ENCODE data around the gene SHANK1. TPM values are rescaled to one million over a fixed set of nuclear protein-coding genes. Genes with fewer than 3 reads are reported as not detected.

SHANK1 gene
- total RNA-seq, 1 donor from 2014 or later, result 0.25 TPM

DNA sequence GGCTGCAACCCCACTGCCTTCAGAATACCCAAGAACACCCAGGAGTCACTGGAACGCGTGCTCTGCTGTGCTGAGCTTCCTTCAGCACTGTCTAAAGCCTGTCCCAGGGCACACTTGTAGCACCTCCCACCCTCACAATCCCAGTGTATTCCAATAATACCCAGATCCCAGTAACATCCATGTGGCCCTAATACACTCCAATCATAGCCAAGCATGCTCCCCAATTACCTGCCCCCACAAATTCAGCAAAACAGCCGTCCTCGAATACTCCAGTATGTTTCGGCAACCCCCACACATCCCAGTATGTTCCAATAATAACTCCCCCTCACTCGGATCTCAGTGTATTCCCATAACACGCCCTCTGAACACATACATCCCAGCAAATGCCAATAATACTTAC, 29.2 kb downstream of the SHANK1 start:
- intact Hi-C loops (cut with micrococcal nuclease), result no loop called here
- Histone ChIP-seq H3K36me3 (no peaks in the 10 kb centered on the region), H3K4me1 (peaks cover 2% of the 10 kb centered on the region), H3K27ac (replicated peaks) (no peak overlapping the region), H3K4me3 (no peak overlapping the region), H3K27me3 (ENCODE audit: low read depth) (peaks cover 98% of the 10 kb centered on the region), H3K9me3 (replicated peaks) (no peaks in the 10 kb centered on the region)
- no peak for DNase-seq
- TF ChIP-seq, protein P1, sequence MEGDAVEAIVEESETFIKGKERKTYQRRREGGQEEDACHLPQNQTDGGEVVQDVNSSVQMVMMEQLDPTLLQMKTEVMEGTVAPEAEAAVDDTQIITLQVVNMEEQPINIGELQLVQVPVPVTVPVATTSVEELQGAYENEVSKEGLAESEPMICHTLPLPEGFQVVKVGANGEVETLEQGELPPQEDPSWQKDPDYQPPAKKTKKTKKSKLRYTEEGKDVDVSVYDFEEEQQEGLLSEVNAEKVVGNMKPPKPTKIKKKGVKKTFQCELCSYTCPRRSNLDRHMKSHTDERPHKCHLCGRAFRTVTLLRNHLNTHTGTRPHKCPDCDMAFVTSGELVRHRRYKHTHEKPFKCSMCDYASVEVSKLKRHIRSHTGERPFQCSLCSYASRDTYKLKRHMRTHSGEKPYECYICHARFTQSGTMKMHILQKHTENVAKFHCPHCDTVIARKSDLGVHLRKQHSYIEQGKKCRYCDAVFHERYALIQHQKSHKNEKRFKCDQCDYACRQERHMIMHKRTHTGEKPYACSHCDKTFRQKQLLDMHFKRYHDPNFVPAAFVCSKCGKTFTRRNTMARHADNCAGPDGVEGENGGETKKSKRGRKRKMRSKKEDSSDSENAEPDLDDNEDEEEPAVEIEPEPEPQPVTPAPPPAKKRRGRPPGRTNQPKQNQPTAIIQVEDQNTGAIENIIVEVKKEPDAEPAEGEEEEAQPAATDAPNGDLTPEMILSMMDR (IDR thresholded peaks at IDR 0.05; ENCODE audit: borderline replicate concordance), result no peak

DNA sequence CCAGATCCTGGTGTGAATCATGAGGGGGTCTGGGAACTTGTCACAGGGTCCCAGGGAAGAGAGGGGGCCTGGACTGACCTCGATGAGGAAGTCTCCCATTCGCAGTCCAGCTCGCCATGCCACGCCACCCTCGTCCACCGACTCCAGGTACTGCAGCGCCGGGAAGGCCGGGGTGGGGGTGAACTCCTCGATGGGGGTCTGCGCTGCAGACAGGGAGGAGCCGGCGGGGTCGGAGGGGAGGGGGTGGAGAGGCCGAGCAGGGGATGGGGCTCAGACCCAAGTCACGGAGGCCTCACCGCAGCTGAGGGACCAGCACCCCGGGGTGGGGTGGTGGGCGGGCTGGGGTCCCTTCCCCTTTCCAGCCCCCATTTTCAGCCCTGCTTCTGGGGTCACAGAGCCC, 30.8 kb downstream of the SHANK1 start:
- H3K27ac ChIP-seq (replicated peaks), result no peak overlapping the region
- no peaks in the 10 kb centered on the region for H3K4me1 ChIP-seq
- H3K9me3 ChIP-seq (replicated peaks), result no peaks in the 10 kb centered on the region
- no peak overlapping the region for H3K4me3 ChIP-seq
- no peaks in the 10 kb centered on the region for H3K36me3 ChIP-seq
- no peak for DNase-seq
- TF ChIP-seq, protein P1 (IDR thresholded peaks at IDR 0.05; ENCODE audit: borderline replicate concordance), result no peak
- peaks cover 100% of the 10 kb centered on the region for H3K27me3 ChIP-seq (ENCODE audit: low read depth)
- intact Hi-C loops (cut with micrococcal nuclease), result no loop called here

DNA sequence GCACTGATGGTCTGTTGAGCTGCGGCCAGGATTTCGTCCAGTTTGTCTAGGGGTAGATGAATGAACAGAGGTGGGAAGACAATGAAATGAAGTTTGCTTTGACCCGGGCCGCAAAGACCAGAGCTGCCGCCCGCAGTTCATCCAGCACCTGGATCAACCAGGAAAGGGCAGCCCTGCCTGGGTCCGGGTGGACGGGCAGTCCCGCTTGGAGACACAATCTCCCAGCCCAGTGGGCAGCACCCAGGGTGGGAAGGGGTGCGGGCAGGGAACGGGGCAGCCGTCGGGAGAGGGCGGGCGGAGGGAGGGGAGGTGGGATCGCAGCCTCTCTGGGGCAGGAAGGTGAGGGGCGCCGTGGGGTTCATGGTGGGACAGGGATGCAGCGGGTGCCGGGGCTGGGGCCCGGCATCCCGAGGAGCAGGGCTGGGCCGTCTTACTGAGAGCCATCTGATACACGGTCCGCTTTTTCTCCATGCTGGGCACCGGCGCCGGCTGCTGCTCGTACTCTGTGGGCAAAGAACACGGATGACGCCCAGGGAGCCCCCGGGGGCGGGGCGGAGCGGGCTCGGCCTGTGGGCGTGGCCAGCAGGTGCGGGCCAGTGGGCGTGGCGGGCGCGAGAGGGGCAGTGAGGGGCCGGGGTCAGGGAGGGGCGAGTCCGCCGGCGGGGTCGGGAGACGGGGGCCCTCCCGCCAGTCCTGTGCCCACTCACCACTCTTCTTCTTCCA, 33.1 kb downstream of the SHANK1 start:
- H3K27ac ChIP-seq (replicated peaks), result no peak overlapping the region
- no peak for DNase-seq
- intact Hi-C loops (cut with micrococcal nuclease), result no loop called here
- no peaks in the 10 kb centered on the region for H3K4me1 ChIP-seq
- TF ChIP-seq, protein P1 (IDR thresholded peaks at IDR 0.05; ENCODE audit: borderline replicate concordance), result no peak
- H3K9me3 ChIP-seq (replicated peaks), result no peaks in the 10 kb centered on the region
- H3K36me3 ChIP-seq, result no peaks in the 10 kb centered on the region
- no peak overlapping the region for H3K4me3 ChIP-seq
- H3K27me3 ChIP-seq (ENCODE audit: low read depth), result peaks cover 100% of the 10 kb centered on the region

DNA sequence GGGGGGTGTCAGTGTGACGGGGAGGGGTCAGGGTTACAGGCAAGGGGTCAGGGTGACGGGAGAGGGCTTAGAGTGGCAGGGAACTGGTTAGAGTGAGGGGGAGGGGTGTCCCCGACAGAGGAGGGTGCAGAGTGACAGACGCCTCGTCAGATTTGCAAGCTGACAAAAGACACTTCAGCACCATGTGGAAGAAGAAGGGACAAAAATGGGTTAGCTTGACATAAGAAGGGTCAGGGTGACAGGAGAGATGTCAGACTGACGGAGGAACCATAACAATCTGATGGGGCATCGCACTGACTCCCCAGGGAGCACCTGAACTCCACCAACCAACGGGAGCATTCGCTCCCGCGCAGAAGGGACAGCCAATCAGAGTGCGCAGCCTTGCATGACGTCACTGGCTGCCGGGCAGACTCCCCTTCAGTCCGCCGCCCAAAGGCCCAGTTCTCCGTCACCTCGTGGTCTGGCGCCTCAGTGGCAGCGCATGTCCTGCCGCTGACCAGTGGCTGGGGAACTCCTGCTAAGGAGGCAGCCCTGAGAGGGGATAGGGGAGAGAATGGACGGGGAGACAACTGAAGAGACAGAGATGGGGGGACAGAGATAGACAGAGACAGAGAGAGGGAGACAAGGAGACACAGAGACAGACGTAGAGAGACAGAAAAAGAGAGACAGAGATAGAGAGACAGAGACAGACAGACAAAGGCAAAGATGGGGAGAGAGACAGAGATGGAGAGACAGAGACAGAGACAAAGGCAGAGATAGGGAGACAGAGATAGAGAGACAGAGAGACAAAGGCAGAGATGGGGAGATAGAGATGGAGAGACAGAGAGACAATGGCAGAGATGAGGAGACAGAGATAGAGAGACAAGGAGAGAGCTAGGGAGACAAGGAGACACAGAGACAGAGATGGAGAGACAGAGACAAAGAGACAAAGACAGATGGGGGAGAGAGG, 40.2 kb downstream of the SHANK1 start:
- peaks cover 10% of the 10 kb centered on the region for H3K9me3 ChIP-seq (replicated peaks)

DNA sequence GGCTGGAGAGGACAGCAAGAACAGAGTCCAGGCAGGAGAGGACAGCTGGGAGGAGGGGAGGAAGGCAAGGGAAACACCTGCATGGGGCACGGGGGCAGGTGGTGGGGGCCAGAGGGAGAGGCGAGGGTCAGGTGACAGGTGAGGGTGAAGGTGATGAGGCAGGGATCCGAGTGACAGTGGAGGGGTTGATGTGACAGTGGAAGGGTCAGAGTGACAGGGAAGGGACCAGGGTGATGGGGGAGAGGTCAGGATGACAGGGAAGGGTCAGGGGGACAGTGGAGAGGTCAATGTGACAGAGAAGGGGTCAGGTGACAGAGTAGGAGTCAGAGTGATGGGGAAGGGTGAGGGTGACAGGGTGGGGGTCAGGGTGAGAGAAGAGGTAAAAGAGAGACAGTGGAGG, 41.3 kb downstream of the SHANK1 start:
- peaks cover 93% of the 10 kb centered on the region for H3K27me3 ChIP-seq (ENCODE audit: low read depth)
- no peak overlapping the region for H3K27ac ChIP-seq (replicated peaks)
- H3K36me3 ChIP-seq, result no peaks in the 10 kb centered on the region
- no peak for DNase-seq
- intact Hi-C loops (cut with micrococcal nuclease), result no loop called here
- peaks cover 4% of the 10 kb centered on the region for H3K4me1 ChIP-seq
- no peak overlapping the region for H3K4me3 ChIP-seq
- H3K9me3 ChIP-seq (replicated peaks), result peaks cover 10% of the 10 kb centered on the region
- TF ChIP-seq, protein P1 (IDR thresholded peaks at IDR 0.05; ENCODE audit: borderline replicate concordance), result no peak

More for the DNA sequence above, 40.2 kb downstream of the SHANK1 start:
- Histone ChIP-seq H3K27ac (replicated peaks) (no peak overlapping the region), H3K4me1 (peaks cover 4% of the 10 kb centered on the region), H3K4me3 (no peak overlapping the region), H3K27me3 (ENCODE audit: low read depth) (peaks cover 93% of the 10 kb centered on the region), H3K36me3 (no peaks in the 10 kb centered on the region)
- intact Hi-C loops (cut with micrococcal nuclease), result no loop called here
- DNase-seq, result peak; percentile 72
- TF ChIP-seq, protein P1 (IDR thresholded peaks at IDR 0.05; ENCODE audit: borderline replicate concordance), result no peak
